Trophoblast cell (in vitro differentiated cells and primary cell): ENCODE results near the gene ABLIM1.

Experiments
- DNase-seq, 2 donors: peaks; one replicate each; pipeline ENCODE4 v3.0.0-alpha.2; 2016
- H2AFZ ChIP-seq: 2 replicates; pipeline ENCODE4 v1.6.1; 2013; ENCODE audit warnings: low read length, moderate library complexity, mild to moderate bottlenecking; ENCODE audit not compliant: insufficient read depth, poor library complexity
- H2AK5ac ChIP-seq: 2 replicates; pipeline ENCODE4 v1.6.1; 2013; ENCODE audit warnings: mild to moderate bottlenecking, low read length
- H2BK120ac ChIP-seq: 2 replicates; pipeline ENCODE4 v1.6.1; 2013; ENCODE audit warnings: low read length, mild to moderate bottlenecking, moderate library complexity; ENCODE audit not compliant: insufficient read depth, poor library complexity
- H2BK12ac ChIP-seq: 2 replicates; pipeline ENCODE4 v1.6.1; 2013; ENCODE audit warnings: mild to moderate bottlenecking, low read length, moderate library complexity
- H2BK5ac ChIP-seq: 2 replicates; pipeline ENCODE4 v1.6.1; 2013; ENCODE audit warnings: low read length, low read depth, moderate library complexity, mild to moderate bottlenecking; ENCODE audit not compliant: poor library complexity
- H3K14ac ChIP-seq: 2 replicates; pipeline ENCODE4 v1.6.1; 2013; ENCODE audit warnings: mild to moderate bottlenecking, low read length
- H3K18ac ChIP-seq: 2 replicates; pipeline ENCODE4 v1.6.1; 2013; ENCODE audit warnings: mild to moderate bottlenecking, low read length
- H3K23ac ChIP-seq: 2 replicates; pipeline ENCODE4 v1.6.1; 2013; ENCODE audit warnings: low read length
- H3K27ac ChIP-seq: 2 replicates; pipeline ENCODE4 v1.5.1; 2013; ENCODE audit warnings: low read depth, mild to moderate bottlenecking, inconsistent platforms, low read length, moderate library complexity
- H3K27me3 ChIP-seq: 2 replicates; pipeline ENCODE4 v1.6.1; 2013; ENCODE audit warnings: inconsistent platforms, mild to moderate bottlenecking, low read length, moderate library complexity; ENCODE audit not compliant: insufficient read depth
- H3K36me3 ChIP-seq, 2 experiments: 1 replicate in 1 of 2; 2 replicates in 1 of 2; pipeline ENCODE4 v1.6.1; 2013; ENCODE audit warnings: low read length in 2 of 2, mild to moderate bottlenecking in 2 of 2, moderate library complexity in 1 of 2; ENCODE audit not compliant: insufficient read depth in 2 of 2, control insufficient read depth in 1 of 2
- H3K4ac ChIP-seq: 2 replicates; pipeline ENCODE4 v1.6.1; 2013; ENCODE audit warnings: low read depth, mild to moderate bottlenecking, low read length, moderate library complexity
- H3K4me1 ChIP-seq, 2 experiments: 1 replicate in 1 of 2; 2 replicates in 1 of 2; pipeline ENCODE4 v1.6.1; 2013; ENCODE audit warnings: low read length in 2 of 2, mild to moderate bottlenecking in 2 of 2, moderate library complexity in 1 of 2; ENCODE audit not compliant: insufficient read depth in 2 of 2, control insufficient read depth in 1 of 2
- H3K4me2 ChIP-seq: 2 replicates; pipeline ENCODE4 v1.6.1; 2013; ENCODE audit warnings: inconsistent platforms, mild to moderate bottlenecking, low read length, moderate library complexity
- H3K4me3 ChIP-seq: 2 replicates; pipeline ENCODE4 v1.5.1; 2013; ENCODE audit warnings: mild to moderate bottlenecking, low read depth, low read length, inconsistent platforms
- H3K79me1 ChIP-seq: one replicate; pipeline ENCODE4 v1.6.1; 2013; ENCODE audit warnings: low read length
- H3K79me2 ChIP-seq: 2 replicates; pipeline ENCODE4 v1.6.1; 2013; ENCODE audit warnings: low read length, mild to moderate bottlenecking; ENCODE audit not compliant: control insufficient read depth, insufficient read depth, poor library complexity
- H3K9ac ChIP-seq: 2 replicates; pipeline ENCODE4 v1.6.1; 2013; ENCODE audit warnings: mild to moderate bottlenecking, low read length
- H3K9me3 ChIP-seq: 2 replicates; pipeline ENCODE4 v1.6.1; 2013; ENCODE audit warnings: low read depth, mild to moderate bottlenecking, control low read depth, inconsistent platforms, low read length; ENCODE audit not compliant: insufficient read depth
- H4K12ac ChIP-seq: 2 replicates; pipeline ENCODE4 v1.6.1; 2013; ENCODE audit warnings: low read depth, mild to moderate bottlenecking, low read length, moderate library complexity
- H4K8ac ChIP-seq: 2 replicates; pipeline ENCODE4 v1.6.1; 2013; ENCODE audit warnings: low read depth, mild to moderate bottlenecking, low read length, moderate library complexity
- H4K91ac ChIP-seq: one replicate; pipeline ENCODE4 v1.6.1; 2013; ENCODE audit warnings: low read depth, mild to moderate bottlenecking, low read length, moderate library complexity
- WGBS: extraction: QIAGEN DNeasy Blood & Tissue Kit; methylation state at CpG from one replicate; pipeline ENCODE4 v1.1.7; 2013; ENCODE audit warnings: missing lambda C conversion rate; ENCODE audit not compliant: insufficient read length, insufficient coverage; ENCODE audit errors: extremely low coverage; 5-methylcytosine and 5-hydroxymethylcytosine counted together

Gene ABLIM1

DNA sequence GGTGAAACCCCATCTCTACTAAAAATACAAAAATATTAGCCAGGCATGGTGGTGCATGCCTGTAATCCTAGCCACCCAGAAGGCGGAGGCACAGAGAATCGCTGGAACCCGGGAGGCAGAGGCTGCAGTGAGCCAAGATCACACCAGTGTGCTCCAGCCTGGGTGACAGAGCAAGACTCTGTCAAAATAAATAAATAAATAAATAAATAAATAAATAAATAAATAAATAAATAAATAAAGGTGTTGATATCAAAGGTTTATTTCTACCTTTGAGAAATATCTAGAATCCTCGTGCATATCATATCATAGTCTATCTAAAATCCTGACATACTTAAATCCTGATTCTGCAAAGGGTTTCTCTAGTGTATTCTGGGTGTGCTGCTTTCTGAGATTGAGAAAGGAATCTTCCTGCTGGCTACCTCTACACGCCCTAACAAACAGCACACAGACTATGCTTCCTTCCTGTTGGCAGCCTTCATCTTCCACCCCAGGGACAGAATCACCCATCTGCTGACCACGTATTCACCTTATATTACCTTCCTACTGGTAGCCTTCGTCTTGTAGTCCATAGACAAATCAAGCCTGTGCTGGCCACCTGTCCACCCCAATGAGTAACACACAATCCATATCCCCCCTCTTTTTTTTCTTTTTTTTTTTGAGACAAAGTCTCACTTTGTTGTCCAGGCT is 8.7 kb downstream of the ABLIM1 start:
- H3K79me2 ChIP-seq = no peaks in the 10 kb centered on the region
- H3K27me3 ChIP-seq = no peaks in the 10 kb centered on the region
- no peak overlapping the region for H3K14ac ChIP-seq
- no peaks in the 10 kb centered on the region for H3K36me3 ChIP-seq
- H2AFZ ChIP-seq = no peak overlapping the region
- no peak overlapping the region for H3K4ac ChIP-seq
- no peak overlapping the region for H3K9ac ChIP-seq
- no peak overlapping the region for H4K12ac ChIP-seq
- no CpG with 5 or more reads among the region's 7 CpGs for WGBS
- H3K9me3 ChIP-seq = no peaks in the 10 kb centered on the region
- DNase-seq = peak; percentile 22 to 72
- no peak overlapping the region for H2BK5ac ChIP-seq
- H3K4me1 ChIP-seq = peaks cover 2 to 4% of the 10 kb centered on the region in 2 experiments
- no peak overlapping the region for H4K8ac ChIP-seq
- no peak overlapping the region for H3K23ac ChIP-seq
- no peak overlapping the region for H4K91ac ChIP-seq
- H2BK12ac ChIP-seq = no peak overlapping the region
- H3K4me2 ChIP-seq = no peak overlapping the region
- no peak overlapping the region for H3K27ac ChIP-seq
- H2BK120ac ChIP-seq = no peak overlapping the region
- H3K4me3 ChIP-seq = no peak overlapping the region
- no peak overlapping the region for H3K18ac ChIP-seq
- no peaks in the 10 kb centered on the region for H3K79me1 ChIP-seq
- H2AK5ac ChIP-seq = no peak overlapping the region

DNA sequence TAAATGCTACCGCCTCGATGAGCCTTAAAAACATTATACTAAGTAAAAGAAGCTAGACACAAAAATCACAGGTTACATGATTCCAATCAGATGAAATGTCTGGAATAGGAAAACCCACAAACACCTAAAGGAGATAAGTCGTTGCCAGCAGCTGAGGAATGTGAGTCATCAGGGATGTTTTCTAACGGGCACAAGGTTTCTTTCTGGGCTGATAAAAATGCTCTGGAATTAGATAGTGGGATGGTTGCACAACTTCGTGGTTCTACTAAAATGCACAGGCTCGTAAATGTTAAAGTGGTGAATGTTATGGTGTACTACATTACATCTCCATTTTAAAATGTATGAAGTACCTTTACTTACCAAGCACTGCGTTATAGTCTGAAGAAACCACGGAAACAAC is 9.7 kb downstream of the ABLIM1 start:
- Histone ChIP-seq H4K8ac (no peak overlapping the region), H3K27ac (no peak overlapping the region), H3K4me1 (peaks cover 0 to 2% of the 10 kb centered on the region in 2 experiments), H4K91ac (no peak overlapping the region), H2BK120ac (no peak overlapping the region), H2AFZ (no peak overlapping the region), H4K12ac (no peak overlapping the region), H3K9me3 (no peaks in the 10 kb centered on the region), H3K36me3 (no peaks in the 10 kb centered on the region), H3K18ac (no peak overlapping the region), H3K27me3 (no peaks in the 10 kb centered on the region), H3K4me3 (no peak overlapping the region), H2BK5ac (no peak overlapping the region), H3K79me2 (no peaks in the 10 kb centered on the region), H3K14ac (no peak overlapping the region), H3K23ac (no peak overlapping the region), H3K79me1 (no peaks in the 10 kb centered on the region), H2BK12ac (no peak overlapping the region), H3K4ac (no peak overlapping the region), H3K9ac (no peak overlapping the region), H2AK5ac (no peak overlapping the region), H3K4me2 (no peak overlapping the region)
- peak; percentile 87 to 97 for DNase-seq
- no CpG with 5 or more reads among the region's 8 CpGs for WGBS

DNA sequence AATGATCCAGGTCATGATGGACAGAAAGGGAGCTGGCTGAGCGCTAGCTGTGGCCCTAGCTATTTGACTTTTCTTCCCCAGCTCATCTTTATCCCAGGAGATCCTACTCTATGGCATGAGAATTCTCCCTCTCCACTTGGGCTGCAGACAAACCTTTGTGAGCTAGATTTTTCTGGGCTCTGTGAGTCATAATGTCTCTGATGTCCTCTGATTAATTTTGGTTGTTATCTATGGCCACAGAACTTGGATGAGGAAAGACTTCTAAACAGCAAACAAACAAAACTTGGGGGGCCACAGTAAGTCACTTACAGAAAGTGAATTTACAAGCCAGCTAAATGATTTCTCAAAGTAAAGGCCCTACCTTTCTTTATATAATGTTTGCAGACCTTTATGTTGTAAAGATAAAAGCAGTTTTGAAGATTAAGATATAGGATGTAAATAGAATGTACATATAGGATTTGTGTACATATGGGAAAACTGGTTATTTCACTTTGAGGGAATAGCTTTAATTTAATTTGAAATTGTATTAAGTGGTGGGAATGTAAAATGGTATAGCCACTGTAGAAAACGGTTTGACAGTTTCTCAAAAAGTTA is 10.4 kb downstream of the ABLIM1 start:
- Histone ChIP-seq H3K9me3 (no peaks in the 10 kb centered on the region), H3K14ac (no peak overlapping the region), H2AFZ (no peak overlapping the region), H3K23ac (no peak overlapping the region), H3K79me2 (no peaks in the 10 kb centered on the region), H2AK5ac (no peak overlapping the region), H3K4me2 (no peak overlapping the region), H3K27ac (no peak overlapping the region), H3K9ac (no peak overlapping the region), H2BK120ac (no peak overlapping the region), H3K4me1 (peaks cover 0 to 2% of the 10 kb centered on the region in 2 experiments), H3K27me3 (no peaks in the 10 kb centered on the region), H4K8ac (no peak overlapping the region), H2BK12ac (no peak overlapping the region), H4K91ac (no peak overlapping the region), H4K12ac (no peak overlapping the region), H3K36me3 (no peaks in the 10 kb centered on the region), H3K18ac (no peak overlapping the region), H3K4me3 (no peak overlapping the region), H3K4ac (no peak overlapping the region), H3K79me1 (no peaks in the 10 kb centered on the region), H2BK5ac (no peak overlapping the region)
- WGBS = 100% methylated on average over 1 of the region's 2 CpGs
- DNase-seq = no peak

DNA sequence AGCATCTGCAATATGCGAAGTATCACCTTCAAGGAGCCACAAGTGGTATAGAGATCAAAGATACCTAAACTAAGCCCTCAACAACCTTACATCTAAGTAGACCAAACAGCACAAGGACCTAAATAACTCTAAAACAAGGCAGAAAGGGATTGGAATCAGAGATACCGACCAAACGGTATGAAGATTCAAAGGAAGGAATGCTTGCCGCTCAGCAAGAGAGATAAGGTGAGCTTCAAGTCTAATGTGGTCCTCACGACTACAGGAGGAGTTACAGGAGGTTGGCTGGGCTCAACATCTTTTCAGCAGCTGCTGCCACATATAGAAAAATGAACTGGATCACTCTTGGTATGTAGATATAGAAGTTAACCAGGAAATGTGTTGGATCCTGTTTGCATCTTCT is 11.6 kb downstream of the ABLIM1 start:
- no CpG with 5 or more reads among the region's 5 CpGs for WGBS
- DNase-seq = peak; percentile 50 to 81
- Histone ChIP-seq H4K8ac (no peak overlapping the region), H3K9ac (no peak overlapping the region), H2BK12ac (no peak overlapping the region), H3K79me2 (no peaks in the 10 kb centered on the region), H3K18ac (no peak overlapping the region), H3K4me3 (no peak overlapping the region), H3K4ac (no peak overlapping the region), H4K12ac (no peak overlapping the region), H3K14ac (no peak overlapping the region), H3K27me3 (no peaks in the 10 kb centered on the region), H2AK5ac (no peak overlapping the region), H3K23ac (no peak overlapping the region), H4K91ac (no peak overlapping the region), H3K4me1 (peaks cover 0 to 2% of the 10 kb centered on the region in 2 experiments), H3K79me1 (no peaks in the 10 kb centered on the region), H3K36me3 (no peaks in the 10 kb centered on the region), H2BK120ac (no peak overlapping the region), H2BK5ac (no peak overlapping the region), H3K9me3 (no peaks in the 10 kb centered on the region), H2AFZ (no peak overlapping the region), H3K27ac (no peak overlapping the region), H3K4me2 (no peak overlapping the region)
